ENCODE measurements around the gene PSMB2.

DNA sequence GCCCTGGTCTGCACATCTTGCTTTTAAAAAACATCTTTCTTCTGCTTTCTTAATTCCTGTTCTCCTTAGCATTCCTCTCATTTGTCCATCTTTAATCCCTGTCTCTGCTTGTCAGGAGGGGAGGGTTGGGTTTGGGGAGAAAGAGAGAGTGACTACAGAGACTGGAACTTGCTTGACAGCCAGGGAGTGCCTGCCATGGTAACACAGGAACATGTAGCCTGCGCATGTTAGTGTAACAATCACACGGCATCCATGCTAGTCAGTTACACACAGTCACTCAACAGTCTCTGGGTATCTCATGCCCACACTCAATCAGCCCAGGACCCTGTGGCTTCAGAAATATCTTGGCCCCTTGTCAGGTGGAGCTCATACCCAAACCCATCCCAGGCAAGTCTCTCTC, 69.0 kb downstream of the PSMB2 start:
- TF ChIP-seq CTCF (IDR thresholded peaks at IDR 0.05) (no peak), POLR2A (IDR thresholded peaks at IDR 0.05) (no peak)

All from thyroid gland (tissue), 4 donors.